Measurements from ENCODE around the gene EMX2. TPM values are rescaled to one million over a fixed set of nuclear protein-coding genes. Genes with fewer than 3 reads are reported as not detected.
A peak's percentile ranks its signal among the peaks of the same experiment; 100 is the strongest.

Gene EMX2
- total RNA-seq, 1 donor from 2014 or later, result 0.47 TPM

- Mint-ChIP-seq H3K36me3 (ENCODE audit: unreplicated experiment) (no peaks in the 10 kb centered on the region), H3K27me3 (ENCODE audit: unreplicated experiment) (peaks cover 22% of the 10 kb centered on the region)
- DNase-seq, result peak; percentile 76
These were observed 5.1 kb upstream of the EMX2 start for GRCh38 chr10:117537436-117537903.

GRCh38 chr10:117537904-117538524 lies 4.5 kb upstream of the EMX2 start:
- Mint-ChIP-seq H3K4me3 (ENCODE audit: unreplicated experiment) (peak overlapping the region; percentile 52), H3K9me3 (ENCODE audit: unreplicated experiment) (peaks cover 16% of the 10 kb centered on the region), H3K27ac (ENCODE audit: unreplicated experiment) (no peak overlapping the region), H3K36me3 (ENCODE audit: unreplicated experiment) (no peaks in the 10 kb centered on the region), H3K4me1 (ENCODE audit: low read depth, unreplicated experiment) (peaks cover 14% of the 10 kb centered on the region), H3K27me3 (ENCODE audit: unreplicated experiment) (peaks cover 20% of the 10 kb centered on the region)
- TF ChIP-seq CTCF (IDR thresholded peaks at IDR 0.05; ENCODE audit: partially characterized antibody, unreplicated experiment), result peak; percentile 1
- peak; percentile 24 for DNase-seq

More at GRCh38 chr10:117537436-117537903, 5.1 kb upstream of the EMX2 start:
- peaks cover 16% of the 10 kb centered on the region for H3K9me3 Mint-ChIP-seq (ENCODE audit: unreplicated experiment)
- TF ChIP-seq CTCF (IDR thresholded peaks at IDR 0.05; ENCODE audit: partially characterized antibody, unreplicated experiment), result peak; percentile 78
- H3K4me1 Mint-ChIP-seq (ENCODE audit: low read depth, unreplicated experiment), result peaks cover 17% of the 10 kb centered on the region
- no peak overlapping the region for H3K27ac Mint-ChIP-seq (ENCODE audit: unreplicated experiment)
- H3K4me3 Mint-ChIP-seq (ENCODE audit: unreplicated experiment), result no peak overlapping the region

- H3K27ac Mint-ChIP-seq (ENCODE audit: unreplicated experiment), result no peak overlapping the region
- peaks cover 14% of the 10 kb centered on the region for H3K9me3 Mint-ChIP-seq (ENCODE audit: unreplicated experiment)
- peaks cover 24% of the 10 kb centered on the region for H3K27me3 Mint-ChIP-seq (ENCODE audit: unreplicated experiment)
- no peaks in the 10 kb centered on the region for H3K36me3 Mint-ChIP-seq (ENCODE audit: unreplicated experiment)
- no peak overlapping the region for H3K4me3 Mint-ChIP-seq (ENCODE audit: unreplicated experiment)
- DNase-seq, result no peak
- no peak for TF ChIP-seq CTCF (IDR thresholded peaks at IDR 0.05; ENCODE audit: partially characterized antibody, unreplicated experiment)
- H3K4me1 Mint-ChIP-seq (ENCODE audit: low read depth, unreplicated experiment), result peaks cover 7% of the 10 kb centered on the region
These were observed 3.2 kb upstream of the EMX2 start for GRCh38 chr10:117539361-117539773.

GRCh38 chr10:117539903-117540639 lies 2.5 kb upstream of the EMX2 start:
- Mint-ChIP-seq H3K27me3 (ENCODE audit: unreplicated experiment) (peaks cover 25% of the 10 kb centered on the region), H3K4me1 (ENCODE audit: low read depth, unreplicated experiment) (peaks cover 10% of the 10 kb centered on the region), H3K27ac (ENCODE audit: unreplicated experiment) (no peak overlapping the region), H3K36me3 (ENCODE audit: unreplicated experiment) (no peaks in the 10 kb centered on the region), H3K4me3 (ENCODE audit: unreplicated experiment) (no peak overlapping the region), H3K9me3 (ENCODE audit: unreplicated experiment) (peaks cover 14% of the 10 kb centered on the region)
- no peak for DNase-seq
- TF ChIP-seq CTCF (IDR thresholded peaks at IDR 0.05; ENCODE audit: partially characterized antibody, unreplicated experiment), result no peak
